ENCODE data around the gene RNF167. TPM values are rescaled to one million over a fixed set of nuclear protein-coding genes. Genes with fewer than 3 reads are reported as not detected.

Gene RNF167
- total RNA-seq, 1 donor from 2014 or later = 98.8 TPM

GRCh38 chr17:4893721-4894560, 46.1 kb upstream of the RNF167 start:
- Mint-ChIP-seq H3K27ac (no peak overlapping the region), H3K4me1 (ENCODE audit: unreplicated experiment) (no peaks in the 10 kb centered on the region), H3K4me3 (no peak overlapping the region), H3K36me3 (peaks cover 4% of the 10 kb centered on the region), H3K9me3 (no peaks in the 10 kb centered on the region), H3K27me3 (no peaks in the 10 kb centered on the region)
- DNase-seq (ENCODE audit: extremely low spot score, unreplicated experiment) = no peak
- no peak for TF ChIP-seq CTCF (conservative IDR thresholded peaks at IDR 0.05)

- Mint-ChIP-seq H3K36me3 (no peaks in the 10 kb centered on the region), H3K4me3 (no peak overlapping the region), H3K9me3 (no peaks in the 10 kb centered on the region), H3K4me1 (ENCODE audit: unreplicated experiment) (no peaks in the 10 kb centered on the region), H3K27ac (peak overlapping the region; percentile 41), H3K27me3 (no peaks in the 10 kb centered on the region)
- no peak for DNase-seq (ENCODE audit: extremely low spot score, unreplicated experiment)
- no peak for TF ChIP-seq CTCF (conservative IDR thresholded peaks at IDR 0.05)
Measured at GRCh38 chr17:4895121-4895520, 44.9 kb upstream of the RNF167 start.

- Mint-ChIP-seq H3K4me1 (ENCODE audit: unreplicated experiment) (no peaks in the 10 kb centered on the region), H3K4me3 (no peak overlapping the region), H3K27me3 (no peaks in the 10 kb centered on the region), H3K27ac (no peak overlapping the region), H3K36me3 (no peaks in the 10 kb centered on the region), H3K9me3 (no peaks in the 10 kb centered on the region)
- DNase-seq (ENCODE audit: extremely low spot score, unreplicated experiment) = no peak
- TF ChIP-seq CTCF (conservative IDR thresholded peaks at IDR 0.05) = peak; percentile 24
Measured at GRCh38 chr17:4895657-4896331, 44.3 kb upstream of the RNF167 start.

GRCh38 chr17:4896332-4897197, 43.5 kb upstream of the RNF167 start:
- no peak overlapping the region for H3K27ac Mint-ChIP-seq
- no peak overlapping the region for H3K4me3 Mint-ChIP-seq
- H3K27me3 Mint-ChIP-seq = no peaks in the 10 kb centered on the region
- no peaks in the 10 kb centered on the region for H3K4me1 Mint-ChIP-seq (ENCODE audit: unreplicated experiment)
- no peak for TF ChIP-seq CTCF (conservative IDR thresholded peaks at IDR 0.05)
- H3K36me3 Mint-ChIP-seq = no peaks in the 10 kb centered on the region
- DNase-seq (ENCODE audit: extremely low spot score, unreplicated experiment) = no peak
- no peaks in the 10 kb centered on the region for H3K9me3 Mint-ChIP-seq

- DNase-seq (ENCODE audit: extremely low spot score, unreplicated experiment) = no peak
- Mint-ChIP-seq H3K4me3 (no peak overlapping the region), H3K27ac (no peak overlapping the region), H3K9me3 (no peaks in the 10 kb centered on the region), H3K4me1 (ENCODE audit: unreplicated experiment) (no peaks in the 10 kb centered on the region), H3K36me3 (no peaks in the 10 kb centered on the region), H3K27me3 (no peaks in the 10 kb centered on the region)
- TF ChIP-seq CTCF (conservative IDR thresholded peaks at IDR 0.05) = no peak
Measured at GRCh38 chr17:4897198-4897687, 42.8 kb upstream of the RNF167 start.
